PFSK-1 (cell line): ENCODE data around the gene CACNA1A.

Source experiments
- FOXP2 ChIP-seq: optimal IDR thresholded peaks from 2 replicates; pipeline ENCODE3; 2011; ENCODE audit warnings: borderline replicate concordance, control low read depth, inconsistent platforms; ENCODE audit not compliant: insufficient read depth; ENCODE audit errors: extremely low read length, extremely low read depth
- POLR2AphosphoS5 ChIP-seq: IDR thresholded peaks from 2 replicates; pipeline ENCODE4 v1.6.1; 2012; ENCODE audit warnings: low read depth, mild to moderate bottlenecking, control low read depth, low read length, moderate library complexity
- REST ChIP-seq, 2 experiments: IDR thresholded peaks; 2 replicates each; pipeline versions ENCODE4 v1.6.1 to v1.8.0; 2011 to 2012; ENCODE audit warnings: low read depth in 2 of 2, low read length in 2 of 2, control low read depth in 1 of 2, inconsistent platforms in 1 of 2, mild to moderate bottlenecking in 1 of 2, moderate library complexity in 1 of 2; ENCODE audit not compliant: insufficient read depth in 1 of 2
- SIN3A ChIP-seq: IDR thresholded peaks from 2 replicates; pipeline ENCODE4 v1.6.1; 2012; ENCODE audit warnings: mild to moderate bottlenecking, low read length, moderate library complexity, borderline replicate concordance; ENCODE audit not compliant: insufficient read depth
- TAF1 ChIP-seq: IDR thresholded peaks from 2 replicates; pipeline ENCODE4 v1.6.1; 2012; ENCODE audit warnings: low read length, control low read depth, borderline replicate concordance; ENCODE audit not compliant: insufficient read depth

GRCh38 chr19:13484166-13484565 lies 22.1 kb downstream of the CACNA1A start:
- TF ChIP-seq POLR2AphosphoS5 = no peak
- no peak for TF ChIP-seq REST (IDR thresholded peaks at IDR 0.05; ENCODE audit: insufficient read depth in 1 of 2, low read depth in 2 of 2, low read length in 2 of 2)
- no peak for TF ChIP-seq FOXP2
- TF ChIP-seq SIN3A = no peak
- no peak for TF ChIP-seq TAF1
